HL-60/S4 treated with phorbol 12-myristate 13-acetate at 8.2 ng/mL for 4 days and 3 days (cell line): ENCODE results near the gene CCDC8.

ENCODE experiments used
- in situ Hi-C: fragments of 300-500 bp; cut with MboI; formaldehyde crosslinking; loops from 2 replicates; pipeline ENCODE4 v1.15.0; 2022; ENCODE audit warnings: low sequenced_read_pairs

The CCDC8 gene

DNA sequence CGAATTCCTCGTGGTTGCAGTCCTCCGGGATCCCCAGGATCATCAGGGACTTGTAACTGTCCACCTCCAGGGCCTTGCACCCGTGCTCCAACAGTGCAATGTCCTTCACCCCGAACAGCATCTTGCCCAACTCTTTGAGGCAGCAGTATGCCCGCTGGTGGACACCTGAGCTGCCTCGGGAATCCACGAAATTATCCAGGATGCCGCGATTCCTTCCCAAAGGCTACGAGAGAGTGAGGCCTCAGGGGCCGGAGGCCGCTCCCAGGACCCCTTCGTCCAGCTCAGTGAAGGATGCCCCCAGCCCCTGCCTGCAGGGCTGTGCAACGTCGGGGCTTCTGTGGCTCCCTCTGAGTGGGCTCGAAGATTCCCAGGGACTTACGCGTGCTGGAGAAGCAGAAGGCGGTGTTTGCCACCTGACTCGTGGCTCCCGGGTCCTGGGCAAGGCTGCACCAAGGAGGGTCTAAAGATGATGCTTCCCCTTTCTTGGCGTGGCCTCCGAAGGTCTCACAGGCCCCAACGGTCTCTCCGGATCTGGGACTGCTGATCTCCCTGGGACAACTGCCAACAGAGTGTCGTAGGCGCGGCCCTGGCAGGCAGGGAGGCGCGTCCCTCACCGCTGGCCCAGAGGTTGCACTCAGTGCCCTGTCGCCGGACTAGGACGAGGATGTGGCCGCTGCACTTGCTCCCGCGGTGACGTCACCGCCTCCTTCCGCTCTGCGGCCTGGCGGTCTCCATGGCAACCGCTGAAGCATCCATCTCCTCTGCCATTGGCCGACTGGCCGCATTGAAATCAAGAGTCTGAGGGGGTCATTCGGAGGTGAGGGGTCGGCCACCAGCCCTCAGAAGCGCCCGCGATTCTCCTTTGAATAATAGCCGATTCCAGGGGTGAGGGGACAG, 15.1 kb upstream of the CCDC8 start, which contains the start of gene PNMA8C:
TSS of gene PNMA8C (minus strand) at position 698 of the 897 bp plus-strand sequence. CDS start at position 121, 577 bp downstream.
- in situ Hi-C loops, result no loop called here

GRCh38 chr19:46427518-46428045, 14.2 kb upstream of the CCDC8 start:
- in situ Hi-C loops, result no loop called here

- in situ Hi-C loops, result no loop called here
These were observed 13.3 kb upstream of the CCDC8 start for GRCh38 chr19:46426506-46427162.

DNA sequence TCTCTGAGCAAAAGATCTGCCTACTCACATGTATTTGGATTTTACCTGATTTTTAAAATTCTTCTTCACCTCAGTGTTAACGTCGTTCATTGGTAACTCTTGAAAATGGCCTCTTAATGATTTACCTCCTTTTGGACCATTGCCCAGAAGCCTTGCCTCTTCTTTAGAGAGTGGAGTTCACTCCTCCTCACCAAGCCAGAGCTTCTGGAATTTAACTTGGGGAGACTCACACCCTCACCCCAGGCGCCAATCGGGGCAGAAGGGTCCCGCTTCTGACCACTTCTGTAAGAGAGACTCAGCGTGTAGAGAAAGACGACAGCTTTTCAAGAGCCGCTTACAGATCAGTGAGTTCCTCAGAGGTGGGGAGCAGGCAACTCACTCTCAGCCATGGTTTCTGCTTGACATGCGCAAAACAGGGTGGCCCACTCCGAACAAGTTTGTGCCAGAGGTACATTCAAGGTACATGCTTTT, 12.7 kb upstream of the CCDC8 start:
- in situ Hi-C loops, result no loop called here

DNA sequence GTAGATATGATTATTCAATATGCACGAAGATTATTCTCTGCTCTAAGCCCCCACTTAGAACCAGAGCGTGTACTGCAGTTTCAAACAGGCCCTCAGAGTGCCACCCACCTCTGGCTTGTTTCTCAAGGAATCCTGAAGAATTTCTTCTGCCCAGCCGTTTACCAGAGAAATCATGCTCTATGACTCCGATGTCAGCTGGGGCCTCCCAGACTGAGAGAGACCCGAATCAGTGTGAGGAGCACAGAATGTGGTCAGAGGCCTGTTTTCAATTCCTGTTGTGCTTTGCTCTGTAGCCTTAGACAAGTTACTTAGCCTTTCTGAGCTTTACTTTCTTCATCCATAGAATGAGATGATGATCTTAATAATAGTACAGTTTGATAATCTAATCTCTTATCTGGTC, 9.8 kb upstream of the CCDC8 start:
- in situ Hi-C loops, result loop anchor here (25.0 kb wide), 1 partner anchor 89 kb away; no protein-coding TSS in a partner anchor

- in situ Hi-C loops, result loop anchor here (25.0 kb wide), 1 partner anchor 90 kb away; no protein-coding TSS in a partner anchor
These were observed 9.0 kb upstream of the CCDC8 start for GRCh38 chr19:46422344-46422743.

GRCh38 chr19:46420056-46420455, 6.7 kb upstream of the CCDC8 start:
- in situ Hi-C loops, result loop anchor here (25.0 kb wide), 1 partner anchor 92 kb away; no protein-coding TSS in a partner anchor

DNA sequence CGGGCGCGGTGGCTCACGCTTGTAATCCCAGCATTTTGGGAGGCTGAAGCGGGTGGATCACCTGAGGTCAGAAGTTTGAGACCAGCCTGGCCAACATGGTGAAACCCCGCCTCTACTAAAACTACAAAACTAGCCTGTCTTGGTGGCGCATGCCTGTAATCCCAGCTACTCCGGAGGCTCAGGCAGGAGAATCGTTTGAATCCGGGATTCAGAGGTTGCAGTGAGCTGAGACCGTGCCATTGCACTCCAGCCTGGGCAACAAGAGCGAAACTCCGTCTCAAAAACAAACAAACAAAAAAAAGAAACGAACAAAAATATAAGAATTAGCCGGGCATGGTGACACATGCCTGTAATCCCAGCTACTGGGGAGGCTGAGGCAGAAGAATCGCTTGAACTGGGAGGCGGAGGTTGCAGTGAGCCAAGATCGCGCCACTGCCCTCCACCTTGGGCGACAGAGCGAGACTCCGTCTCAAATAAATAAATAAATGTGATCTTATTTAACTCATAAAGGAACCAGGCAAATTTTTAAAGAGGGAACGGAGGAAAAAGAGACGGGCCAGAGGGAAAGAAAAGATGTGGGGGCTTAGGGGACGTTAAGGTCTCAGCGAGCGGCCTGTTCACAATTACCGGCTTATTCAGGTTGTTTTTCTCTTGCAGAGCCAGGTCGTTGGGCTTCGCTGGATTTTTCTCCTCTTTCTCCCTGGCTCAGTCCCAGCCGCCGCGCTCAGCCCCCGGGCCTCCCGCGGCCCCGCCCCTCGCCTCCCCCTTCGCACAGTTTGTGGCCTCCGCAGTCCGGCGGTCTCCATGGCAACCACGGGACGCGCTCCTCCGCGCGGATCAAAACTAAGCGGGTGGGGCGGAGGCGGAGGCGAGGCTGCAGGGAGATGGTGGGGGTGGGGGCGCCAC, 2.7 kb upstream of the CCDC8 start:
- in situ Hi-C loops, result loop anchor here (25.0 kb wide), 1 partner anchor 96 kb away; no protein-coding TSS in a partner anchor

DNA sequence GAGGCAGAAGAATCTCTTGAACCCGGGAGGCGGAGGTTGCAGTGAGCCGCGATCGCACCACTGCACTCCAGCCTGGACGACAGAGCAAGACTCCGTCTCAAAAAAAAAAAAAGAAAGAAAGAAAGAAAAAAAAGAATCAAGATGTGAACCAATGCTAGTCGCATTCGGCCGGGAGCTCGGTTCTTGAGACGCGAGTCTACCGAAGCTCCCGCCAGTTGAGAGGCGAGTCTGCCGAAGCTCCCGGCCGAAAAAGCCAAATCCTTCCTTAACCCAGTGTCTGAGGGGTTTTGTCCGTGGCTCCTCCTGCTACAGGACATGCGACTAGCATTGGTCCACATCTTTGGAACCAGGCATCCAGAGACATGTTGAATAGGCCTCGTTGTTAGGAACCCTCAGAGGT, 1.5 kb upstream of the CCDC8 start:
- in situ Hi-C loops, result loop anchor here (25.0 kb wide), 1 partner anchor 97 kb away; no protein-coding TSS in a partner anchor

GRCh38 chr19:46412650-46413261, 608 bp downstream of the CCDC8 start:
- in situ Hi-C loops, result loop anchor here (25.0 kb wide), 1 partner anchor 100 kb away; no protein-coding TSS in a partner anchor

- in situ Hi-C loops, result loop anchor here (25.0 kb wide), 1 partner anchor 100 kb away; no protein-coding TSS in a partner anchor
These were observed 1.3 kb downstream of the CCDC8 start for GRCh38 chr19:46411925-46412649.

DNA sequence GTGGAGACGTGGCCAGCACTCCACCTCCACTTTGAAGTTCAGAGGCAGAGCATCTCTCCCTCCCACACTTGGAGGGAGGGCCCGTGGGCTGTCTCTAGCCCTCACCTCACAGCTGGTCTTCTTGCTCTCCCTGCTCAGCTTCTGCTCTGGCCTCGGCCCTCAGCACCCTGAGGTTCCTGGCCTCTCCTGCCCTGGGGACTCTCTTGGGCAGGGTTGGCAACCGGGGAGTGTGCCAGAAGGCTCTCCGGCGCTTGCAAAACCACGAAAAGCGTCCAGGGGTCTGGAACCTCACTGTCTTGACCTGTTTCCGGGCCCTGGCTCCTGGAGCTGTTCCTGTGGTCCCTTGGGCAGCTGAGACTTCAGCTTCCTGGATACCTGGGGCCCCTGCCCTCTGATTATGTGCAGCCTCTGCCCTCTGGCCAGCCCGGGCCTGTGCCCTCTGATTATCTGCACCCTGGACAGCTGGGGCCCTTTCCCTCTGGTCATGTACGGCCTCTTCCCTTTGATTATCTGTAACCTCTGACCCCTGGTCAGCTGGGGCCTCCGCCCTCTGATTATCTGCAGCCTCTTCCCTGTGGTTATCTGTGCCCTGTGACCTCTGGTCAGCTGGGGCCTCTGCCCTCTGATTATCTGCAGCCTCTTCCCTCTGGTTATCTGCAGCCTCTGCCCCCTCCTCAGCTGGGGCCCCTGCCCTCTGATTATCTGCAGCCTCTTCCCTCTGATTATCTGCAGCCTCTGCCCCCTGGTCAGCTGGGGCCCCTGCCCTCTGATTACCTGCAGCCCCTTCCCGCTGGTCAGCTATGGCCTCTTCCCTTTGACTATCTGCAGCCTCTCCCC, 2.1 kb downstream of the CCDC8 start:
- in situ Hi-C loops, result loop anchor here (25.0 kb wide), 1 partner anchor 101 kb away; no protein-coding TSS in a partner anchor

GRCh38 chr19:46410205-46411087, 2.9 kb downstream of the CCDC8 start:
- in situ Hi-C loops, result loop anchor here (25.0 kb wide), 1 partner anchor 102 kb away; no protein-coding TSS in a partner anchor

DNA sequence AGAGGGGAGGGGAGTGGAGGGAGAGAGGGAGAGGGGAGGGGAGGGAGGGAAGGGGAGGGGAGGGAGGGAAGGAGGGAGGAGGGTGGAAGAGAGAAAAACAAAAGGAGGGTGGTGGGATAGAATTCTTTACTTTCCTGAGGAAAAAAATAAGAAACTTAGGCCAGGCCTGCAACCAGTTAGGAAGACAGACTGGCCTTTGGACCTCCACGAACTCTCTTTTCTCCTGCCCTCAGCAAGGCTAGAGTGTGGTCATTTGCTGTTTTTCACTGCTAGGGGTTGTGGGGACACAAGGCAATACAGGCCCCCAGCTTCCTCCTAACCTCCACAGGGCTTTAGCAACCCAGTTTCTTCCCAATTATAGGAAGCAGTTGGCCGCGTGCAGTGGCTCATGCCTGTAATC, 4.2 kb downstream of the CCDC8 start:
- in situ Hi-C loops, result loop anchor here (25.0 kb wide), 1 partner anchor 103 kb away; no protein-coding TSS in a partner anchor

GRCh38 chr19:46408664-46409039, 4.7 kb downstream of the CCDC8 start:
- in situ Hi-C loops, result loop anchor here (25.0 kb wide), 1 partner anchor 104 kb away; no protein-coding TSS in a partner anchor

DNA sequence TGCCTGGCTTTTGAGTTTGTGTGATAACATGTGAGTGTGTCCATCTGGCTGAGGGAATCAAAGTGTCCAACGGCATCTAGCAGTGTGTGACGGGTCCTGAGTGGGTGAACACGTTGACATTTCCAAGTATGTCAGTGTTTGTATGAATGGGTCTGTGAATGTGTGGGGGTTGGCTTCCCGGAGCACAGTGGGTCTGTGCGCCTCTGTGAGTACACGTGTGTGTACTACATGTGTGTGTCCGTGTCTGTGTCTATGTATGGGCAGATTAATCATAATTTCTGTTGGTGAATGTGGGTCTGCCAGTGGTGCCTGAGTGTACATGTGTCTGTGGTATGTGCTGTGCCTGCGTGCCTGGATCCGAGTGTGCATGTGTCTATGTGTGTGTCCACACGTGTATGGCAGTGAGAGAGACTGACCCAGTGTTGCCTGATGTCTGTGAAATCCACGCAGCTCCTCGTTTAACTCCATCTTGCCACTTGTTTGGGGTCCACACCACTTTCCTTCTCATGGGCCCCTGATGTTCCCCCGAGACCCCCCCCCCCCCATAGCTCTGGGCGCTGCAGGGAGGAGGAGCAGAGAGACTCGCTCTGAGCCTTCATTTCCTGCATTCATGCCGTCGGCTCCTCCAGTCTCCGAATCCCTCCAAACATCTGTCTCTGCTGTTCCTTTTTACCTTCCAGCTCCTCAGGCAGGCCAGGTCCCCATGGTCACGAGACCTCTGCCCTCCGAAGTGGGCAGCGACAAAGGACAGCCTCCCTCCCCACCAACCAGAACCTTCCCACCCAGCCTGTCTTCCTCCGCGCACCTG, 5.3 kb downstream of the CCDC8 start:
- in situ Hi-C loops, result loop anchor here (25.0 kb wide), 1 partner anchor 104 kb away; no protein-coding TSS in a partner anchor
